Stomach (tissue), 9 donors: Measurements from ENCODE around the gene PLAC9. TPM values are rescaled to one million over a fixed set of nuclear protein-coding genes. Genes with fewer than 3 reads are reported as not detected.

ENCODE experiments used
- DNase-seq, 2 donors: peaks; one replicate each; pipeline versions ENCODE4 v3.0.0 to v3.0.0-alpha.2; 2013 to 2019
- H3K27ac ChIP-seq, 5 donors: fragments of 200-600 bp in 4 of 5; sonication (generic) in 4 of 5; one replicate each; pipeline ENCODE4 v1.5.1; 2013 to 2019; ENCODE audit warnings: mild to moderate bottlenecking in 1 of 5, moderate library complexity in 1 of 5
- H3K27me3 ChIP-seq, 3 donors: fragments of 200-600 bp; sonication (generic); one replicate each; pipeline ENCODE4 v1.5.1; 2017 to 2019; ENCODE audit warnings: mixed run types in 1 of 3
- H3K36me3 ChIP-seq, 4 donors: fragments of 200-600 bp; sonication (generic); 1 replicate in 3 of 4; 2 replicates in 1 of 4; pipeline ENCODE4 v1.5.1; 2016 to 2019
- H3K4me1 ChIP-seq, 4 donors: fragments of 200-600 bp; sonication (generic); one replicate each; pipeline ENCODE4 v1.5.1; 2016 to 2019
- H3K4me3 ChIP-seq, 4 donors: fragments of 200-600 bp; sonication (generic) in 3 of 4; one replicate each; pipeline ENCODE4 v1.5.1; 2016 to 2019; ENCODE audit warnings: mild to moderate bottlenecking in 1 of 4
- H3K9me3 ChIP-seq, 4 donors: fragments of 200-600 bp; sonication (generic); one replicate each; pipeline ENCODE4 v1.5.1; 2016 to 2019
- EP300 ChIP-seq: sonication (generic); formaldehyde crosslinking; IDR thresholded peaks from one replicate; pipeline ENCODE4 v1.6.1; 2017; ENCODE audit warnings: antibody characterized with exemption
- POLR2A ChIP-seq, 4 donors: fragments of 450-650 bp; IDR thresholded peaks; one replicate each; pipeline ENCODE4 v1.6.1; 2016; ENCODE audit warnings: antibody characterized with exemption in 4 of 4, control low read depth in 2 of 4, mild to moderate bottlenecking in 1 of 4, moderate library complexity in 1 of 4
- POLR2AphosphoS5 ChIP-seq, 3 donors: sonication (generic); formaldehyde crosslinking; IDR thresholded peaks; one replicate each; pipeline ENCODE4 v1.6.1; 2016; ENCODE audit warnings: antibody characterized with exemption in 3 of 3
- WGBS, 5 donors: extraction: QIAGEN DNeasy Blood & Tissue Kit in 3 of 5; methylation state at CpG; one replicate each; pipeline versions ENCODE4 v1.1.5 to v1.1.7; 2013 to 2018; 5-methylcytosine and 5-hydroxymethylcytosine counted together
- intact Hi-C: fragments of 100-400 bp; cut with DNase I; formaldehyde crosslinking; loops from one replicate; pipeline ENCODE4 v1.15.1; 2023; ENCODE audit warnings: low total_unique reads
- polyA plus RNA-seq, 3 donors: library from polyadenylated mRNA; stranded (reverse); fragments of 200-250 nt; gene quantifications; one replicate each; pipeline ENCODE4 v1.2.3, GENCODE V29; 2013
- total RNA-seq, 5 donors: library from RNA; depleted of rRNA; stranded (reverse); fragments of >200 nt; gene quantifications; one replicate each; pipeline versions ENCODE4 v1.1.0 to v1.2.3, GENCODE V29; 2014 to 2016
- TF ChIP-seq, protein P1 (sequence below), 7 experiments: fragments of 450-650 bp in 4 of 7; fragments of 200-600 bp in 3 of 7; sonication (generic) in 3 of 7; IDR thresholded peaks; one replicate each; pipeline ENCODE4 v1.5.1; 2016 to 2019; ENCODE audit warnings: antibody characterized with exemption in 7 of 7, control low read depth in 2 of 7, mild to moderate bottlenecking in 1 of 7
- donor health status: healthy with polysubstance abuse.
- donor health status: Bipolar disorder and iron deficiency.
- donor health status: healthy.

PLAC9 gene
- total and polyA plus RNA-seq, 8 donors, result 2.0 to 37.4 (median 20.3) TPM; not detected in 2

DNA sequence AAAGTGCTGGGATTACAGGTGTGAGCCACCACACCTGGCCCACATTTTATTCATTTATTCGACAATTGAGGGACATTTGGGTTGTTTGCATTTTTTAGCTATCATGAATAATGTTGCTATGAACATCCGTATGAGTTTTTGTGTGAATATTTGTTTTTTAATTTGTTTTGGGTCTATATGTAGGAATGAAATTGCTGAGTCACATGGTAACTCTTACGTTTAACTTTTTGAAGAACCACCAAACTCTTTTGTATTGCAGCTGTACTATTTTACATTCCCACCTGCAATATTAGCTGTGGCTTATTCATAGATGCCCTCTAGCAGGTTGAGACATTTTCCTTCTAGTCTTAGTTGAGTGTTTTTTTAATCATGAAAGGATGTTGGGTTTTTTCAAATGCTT is 14.4 kb downstream of the PLAC9 start:
- intact Hi-C loops, result no loop called here
- no peak for DNase-seq
- Histone ChIP-seq H3K4me1 (peaks cover 15 to 23% (median 21%) of the 10 kb centered on the region in 4 donors), H3K27ac (no peak overlapping the region), H3K27me3 (no peaks in the 10 kb centered on the region), H3K36me3 (peaks cover 7 to 49% (median 40%) of the 10 kb centered on the region in 4 donors), H3K4me3 (no peak overlapping the region), H3K9me3 (no peaks in the 10 kb centered on the region)
- no peak for TF ChIP-seq POLR2AphosphoS5 (IDR thresholded peaks at IDR 0.05)
- 75 to 87% (median 83%) methylated on average over 3 of the region's 3 CpGs for WGBS, 5 donors

DNA sequence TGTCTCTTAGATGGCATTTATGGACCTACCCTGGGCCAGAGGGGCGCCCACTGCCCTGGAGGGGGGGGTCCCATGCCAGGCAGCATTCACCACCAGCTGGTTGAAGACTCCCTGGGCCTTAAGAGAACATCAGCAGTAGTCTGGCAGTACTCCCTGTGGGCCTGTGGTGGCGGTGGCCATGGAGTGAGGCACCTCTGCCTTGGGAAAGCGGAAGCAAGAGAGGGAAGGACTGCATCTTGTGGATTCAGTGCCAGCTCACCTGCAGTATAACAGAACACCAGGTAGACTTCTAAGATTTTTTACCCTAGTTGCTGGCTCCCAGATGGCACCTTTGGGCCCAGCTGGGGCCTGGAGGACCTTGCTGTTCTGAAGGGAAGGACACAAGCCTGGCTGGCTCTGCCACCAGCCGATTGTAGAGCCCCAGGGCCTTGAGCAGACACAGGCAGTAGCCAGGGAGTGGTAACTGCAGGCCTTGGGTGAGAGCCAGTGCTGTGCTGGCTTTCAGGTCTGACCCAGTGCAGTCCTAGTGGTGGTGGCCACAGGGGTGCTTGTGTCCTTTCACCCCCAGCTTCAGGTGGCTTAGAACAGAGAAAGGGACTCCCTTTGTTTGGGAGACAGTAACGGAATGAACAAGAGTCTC is 15.8 kb downstream of the PLAC9 start:
- Histone ChIP-seq H3K4me3 (no peak overlapping the region), H3K4me1 (peaks cover 15 to 26% (median 21%) of the 10 kb centered on the region in 4 donors), H3K27me3 (no peaks in the 10 kb centered on the region), H3K9me3 (no peaks in the 10 kb centered on the region), H3K27ac (peak overlapping the region in 1 of 5 donors; percentile 29), H3K36me3 (peaks cover 18 to 63% (median 54%) of the 10 kb centered on the region in 4 donors)
- TF ChIP-seq, protein P1, sequence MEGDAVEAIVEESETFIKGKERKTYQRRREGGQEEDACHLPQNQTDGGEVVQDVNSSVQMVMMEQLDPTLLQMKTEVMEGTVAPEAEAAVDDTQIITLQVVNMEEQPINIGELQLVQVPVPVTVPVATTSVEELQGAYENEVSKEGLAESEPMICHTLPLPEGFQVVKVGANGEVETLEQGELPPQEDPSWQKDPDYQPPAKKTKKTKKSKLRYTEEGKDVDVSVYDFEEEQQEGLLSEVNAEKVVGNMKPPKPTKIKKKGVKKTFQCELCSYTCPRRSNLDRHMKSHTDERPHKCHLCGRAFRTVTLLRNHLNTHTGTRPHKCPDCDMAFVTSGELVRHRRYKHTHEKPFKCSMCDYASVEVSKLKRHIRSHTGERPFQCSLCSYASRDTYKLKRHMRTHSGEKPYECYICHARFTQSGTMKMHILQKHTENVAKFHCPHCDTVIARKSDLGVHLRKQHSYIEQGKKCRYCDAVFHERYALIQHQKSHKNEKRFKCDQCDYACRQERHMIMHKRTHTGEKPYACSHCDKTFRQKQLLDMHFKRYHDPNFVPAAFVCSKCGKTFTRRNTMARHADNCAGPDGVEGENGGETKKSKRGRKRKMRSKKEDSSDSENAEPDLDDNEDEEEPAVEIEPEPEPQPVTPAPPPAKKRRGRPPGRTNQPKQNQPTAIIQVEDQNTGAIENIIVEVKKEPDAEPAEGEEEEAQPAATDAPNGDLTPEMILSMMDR (IDR thresholded peaks at IDR 0.05), result no peak
- TF ChIP-seq EP300, result no peak
- no peak for TF ChIP-seq POLR2AphosphoS5 (IDR thresholded peaks at IDR 0.05)
- no peak for TF ChIP-seq POLR2A (IDR thresholded peaks at IDR 0.05)
- 75 to 92% (median 89%) methylated on average over 4 to 5 of the region's 5 CpGs for WGBS, 5 donors
- intact Hi-C loops, result no loop called here
- DNase-seq, result no peak

DNA sequence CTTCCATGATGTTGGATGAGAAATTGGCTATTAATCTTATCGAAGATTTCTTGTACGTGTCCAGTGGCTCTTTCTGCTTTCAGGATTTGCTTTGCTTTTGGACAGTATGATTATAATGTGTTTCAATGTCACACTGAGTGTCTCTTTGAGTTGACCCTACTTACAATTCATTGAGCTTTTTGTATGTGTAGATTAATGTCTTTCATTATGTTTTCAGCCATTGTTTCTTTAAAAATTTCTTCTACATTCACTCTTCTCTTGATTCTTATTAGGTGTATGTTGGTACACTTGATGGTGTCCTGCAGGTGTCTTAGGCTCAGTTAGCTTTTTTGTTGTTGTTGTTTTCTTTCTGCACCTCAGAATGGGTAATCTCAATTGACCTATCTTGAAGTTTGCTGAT is 16.6 kb downstream of the PLAC9 start:
- Histone ChIP-seq H3K27ac (no peak overlapping the region), H3K4me3 (no peak overlapping the region), H3K9me3 (no peaks in the 10 kb centered on the region), H3K4me1 (peaks cover 10 to 22% (median 13%) of the 10 kb centered on the region in 4 donors), H3K27me3 (no peaks in the 10 kb centered on the region), H3K36me3 (peaks cover 25 to 72% (median 62%) of the 10 kb centered on the region in 4 donors)
- DNase-seq, result no peak
- TF ChIP-seq POLR2AphosphoS5 (IDR thresholded peaks at IDR 0.05), result no peak
- TF ChIP-seq, protein P1 (IDR thresholded peaks at IDR 0.05), result no peak
- TF ChIP-seq POLR2A (IDR thresholded peaks at IDR 0.05), result no peak
- TF ChIP-seq EP300, result no peak
- intact Hi-C loops, result no loop called here
- 96 to 100% (median 99%) methylated on average over 2 of the region's 2 CpGs for WGBS, 5 donors

DNA sequence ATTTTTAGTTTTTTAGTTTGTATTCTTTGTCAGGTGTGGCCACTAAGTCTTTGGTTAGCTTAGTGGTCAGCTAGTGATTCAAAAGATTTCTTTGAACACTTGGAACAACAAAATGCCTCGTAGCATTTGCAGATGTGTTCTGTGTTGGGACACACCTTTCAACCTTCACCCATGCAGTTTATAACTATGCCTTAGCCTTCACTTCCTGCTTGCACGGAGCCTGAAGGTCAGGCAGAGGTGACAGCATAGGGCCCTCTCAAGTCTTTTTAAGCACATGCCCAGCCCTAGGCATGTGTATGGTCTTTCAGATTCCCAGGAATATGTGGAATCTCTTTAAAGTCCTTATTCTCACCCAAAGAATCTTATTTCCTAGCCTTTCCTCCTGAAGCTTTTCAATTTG is 17.6 kb downstream of the PLAC9 start:
- H3K27me3 ChIP-seq, result no peaks in the 10 kb centered on the region
- H3K4me1 ChIP-seq, result peaks cover 6 to 24% (median 12%) of the 10 kb centered on the region in 4 donors
- peaks cover 25 to 82% (median 72%) of the 10 kb centered on the region in 4 donors for H3K36me3 ChIP-seq
- H3K4me3 ChIP-seq, result no peak overlapping the region
- WGBS, 5 donors, result 63 to 85% (median 74%) methylated on average over 2 of the region's 2 CpGs
- DNase-seq, result no peak
- TF ChIP-seq POLR2A (IDR thresholded peaks at IDR 0.05) (no peak), POLR2AphosphoS5 (IDR thresholded peaks at IDR 0.05) (no peak), EP300 (no peak)
- TF ChIP-seq, protein P1 (IDR thresholded peaks at IDR 0.05), result no peak
- no peak overlapping the region for H3K27ac ChIP-seq
- no peaks in the 10 kb centered on the region for H3K9me3 ChIP-seq
- intact Hi-C loops, result no loop called here

DNA sequence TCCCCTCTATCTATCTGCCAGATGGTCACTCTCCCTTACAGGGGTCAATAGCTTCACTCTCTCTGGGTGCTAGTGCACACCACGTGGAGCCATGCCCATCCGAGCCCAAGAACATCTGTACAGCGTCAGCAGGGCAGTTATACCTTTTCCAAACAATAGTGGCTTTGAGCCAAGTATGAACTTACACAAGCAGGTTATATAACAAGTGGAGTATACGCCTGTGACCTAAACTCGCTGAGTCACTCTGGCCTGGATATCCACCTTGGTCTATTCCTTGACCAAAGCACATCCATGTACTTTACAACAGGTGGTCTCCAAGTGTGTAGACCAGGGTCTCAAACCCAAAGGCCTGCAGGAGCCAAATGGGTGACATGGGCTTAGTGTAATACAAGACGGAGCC is 20.3 kb downstream of the PLAC9 start:
- Histone ChIP-seq H3K36me3 (peaks cover 37 to 100% (median 96%) of the 10 kb centered on the region in 4 donors), H3K27me3 (no peaks in the 10 kb centered on the region), H3K9me3 (no peaks in the 10 kb centered on the region), H3K4me1 (peaks cover 19 to 41% (median 30%) of the 10 kb centered on the region in 4 donors), H3K27ac (peak overlapping the region in 2 of 5 donors; percentile 40 to 41), H3K4me3 (no peak overlapping the region)
- TF ChIP-seq EP300, result no peak
- TF ChIP-seq, protein P1 (IDR thresholded peaks at IDR 0.05), result no peak
- TF ChIP-seq POLR2AphosphoS5 (IDR thresholded peaks at IDR 0.05), result no peak
- no peak for TF ChIP-seq POLR2A (IDR thresholded peaks at IDR 0.05)
- WGBS, 5 donors, result 80 to 88% (median 86%) methylated on average over 6 of the region's 6 CpGs
- DNase-seq, result no peak
- intact Hi-C loops, result no loop called here
